ENCODE results near the gene IFNA13.
"Not testable (repeated sequence)": the region's sequence is repeated elsewhere in the genome, so short reads cannot be mapped to it uniquely, and the experiment has no call there.

The IFNA13 gene

GRCh38 chr9:21392270-21392669 lies 24.4 kb upstream of the IFNA13 start:
- no peaks in the 10 kb centered on the region for H3K4me1 ChIP-seq (ENCODE audit: insufficient read depth, low read length)
- no peaks in the 10 kb centered on the region for H3K9me3 ChIP-seq (ENCODE audit: low read length)
- peaks cover 24% of the 10 kb centered on the region for H3K27me3 ChIP-seq (ENCODE audit: insufficient read depth, low read length)
- H2AFZ ChIP-seq (ENCODE audit: low read depth, low read length) = no peak overlapping the region
- H3K36me3 ChIP-seq (ENCODE audit: insufficient read depth, low read length) = no peaks in the 10 kb centered on the region
- H3K4me3 ChIP-seq (ENCODE audit: low read length) = no peak overlapping the region

GRCh38 chr9:21385131-21385670 lies 17.3 kb upstream of the IFNA13 start, which contains the start of gene IFNA2:
Gene IFNA2, minus strand, starts transcription at chr9:21385398. Its CDS starts 69 bp downstream, at chr9:21385329.
- no peaks in the 10 kb centered on the region for H3K36me3 ChIP-seq (ENCODE audit: insufficient read depth, low read length)
- no peak within 1 kb of the TSS for H3K4me3 ChIP-seq (ENCODE audit: low read length)
- H3K9me3 ChIP-seq (ENCODE audit: low read length) = no peaks in the 10 kb centered on the region
- peaks cover 8% of the 10 kb centered on the region for H3K4me1 ChIP-seq (ENCODE audit: insufficient read depth, low read length)
- no peak within 1 kb of the TSS for H2AFZ ChIP-seq (ENCODE audit: low read depth, low read length)
- H3K27me3 ChIP-seq (ENCODE audit: insufficient read depth, low read length) = peaks cover 7% of the 10 kb centered on the region

GRCh38 chr9:21383627-21384026 lies 15.8 kb upstream of the IFNA13 start:
- Histone ChIP-seq H2AFZ (ENCODE audit: low read depth, low read length) (no peak overlapping the region), H3K4me3 (ENCODE audit: low read length) (no peak overlapping the region), H3K36me3 (ENCODE audit: insufficient read depth, low read length) (no peaks in the 10 kb centered on the region), H3K4me1 (ENCODE audit: insufficient read depth, low read length) (peaks cover 8% of the 10 kb centered on the region), H3K9me3 (ENCODE audit: low read length) (no peaks in the 10 kb centered on the region), H3K27me3 (ENCODE audit: insufficient read depth, low read length) (peaks cover 7% of the 10 kb centered on the region)

DNA sequence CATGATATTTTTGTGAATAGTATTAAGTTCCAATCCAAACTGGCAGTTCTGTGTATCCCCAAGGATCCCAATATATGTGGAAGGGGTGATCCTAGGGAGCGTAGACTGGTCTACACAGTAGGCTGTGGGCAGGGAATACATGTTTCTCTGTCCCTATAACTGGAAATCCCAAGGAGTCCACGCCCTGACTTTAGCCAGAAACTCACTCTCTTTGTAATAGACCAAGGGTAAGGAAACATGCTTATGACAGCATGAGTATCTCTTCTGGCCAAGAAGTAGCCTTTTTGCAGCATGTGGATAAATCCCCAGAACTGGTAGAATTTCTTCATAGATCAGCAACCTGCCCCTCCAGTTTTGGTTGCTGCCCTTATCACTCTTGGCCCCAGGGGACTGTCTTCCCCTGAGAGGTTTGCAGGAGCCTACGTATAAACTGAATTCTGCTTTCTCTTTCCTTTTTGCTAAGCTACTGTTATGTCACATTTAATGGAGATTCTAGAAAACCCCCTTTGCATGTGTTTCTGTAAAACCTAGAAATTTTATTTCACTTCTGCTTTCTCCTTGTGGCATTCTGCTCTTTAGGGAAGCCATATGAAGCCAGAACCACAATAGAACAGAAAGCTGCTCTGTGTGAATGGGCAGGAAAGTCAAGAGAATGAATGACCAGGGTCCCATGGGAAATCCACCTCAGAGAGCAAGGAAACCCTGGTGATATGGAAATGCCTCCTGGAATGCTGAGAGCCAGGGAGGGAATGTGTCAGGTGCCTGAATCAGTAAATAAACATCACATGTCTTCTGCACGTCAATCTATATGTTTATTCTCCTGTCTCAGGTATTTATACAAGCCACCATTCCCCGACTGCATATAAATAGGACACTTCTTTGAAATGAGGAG lies 13.8 kb upstream of the IFNA13 start:
- no peak overlapping the region for H3K4me3 ChIP-seq (ENCODE audit: low read length)
- no peaks in the 10 kb centered on the region for H3K9me3 ChIP-seq (ENCODE audit: low read length)
- peaks cover 8% of the 10 kb centered on the region for H3K4me1 ChIP-seq (ENCODE audit: insufficient read depth, low read length)
- no peaks in the 10 kb centered on the region for H3K36me3 ChIP-seq (ENCODE audit: insufficient read depth, low read length)
- peaks cover 7% of the 10 kb centered on the region for H3K27me3 ChIP-seq (ENCODE audit: insufficient read depth, low read length)
- no peak overlapping the region for H2AFZ ChIP-seq (ENCODE audit: low read depth, low read length)

DNA sequence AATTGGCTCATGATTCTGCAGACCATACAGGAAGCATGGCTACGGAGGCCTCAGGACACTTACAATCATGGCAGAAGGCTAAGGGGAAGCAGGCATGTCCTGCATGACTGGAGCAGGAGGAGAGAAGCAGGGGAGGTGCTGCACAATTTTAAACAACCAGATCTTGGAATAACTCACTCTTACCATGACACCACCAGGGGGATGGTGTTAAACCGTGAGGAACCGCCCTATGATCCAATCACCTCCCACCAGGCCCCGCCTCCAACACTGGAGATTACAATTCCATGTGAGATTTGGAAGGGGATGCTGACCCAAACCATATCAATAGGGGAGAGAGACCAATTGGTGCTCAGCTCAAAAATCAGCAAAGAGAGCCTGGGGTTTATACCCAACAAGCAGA lies 3.6 kb upstream of the IFNA13 start:
- not testable (repeated sequence) for H2AFZ ChIP-seq (ENCODE audit: low read depth, low read length); H3K9me3 ChIP-seq (ENCODE audit: low read length); H3K4me3 ChIP-seq (ENCODE audit: low read length); H3K4me1 ChIP-seq (ENCODE audit: insufficient read depth, low read length); H3K36me3 ChIP-seq (ENCODE audit: insufficient read depth, low read length); H3K27me3 ChIP-seq (ENCODE audit: insufficient read depth, low read length)

DNA sequence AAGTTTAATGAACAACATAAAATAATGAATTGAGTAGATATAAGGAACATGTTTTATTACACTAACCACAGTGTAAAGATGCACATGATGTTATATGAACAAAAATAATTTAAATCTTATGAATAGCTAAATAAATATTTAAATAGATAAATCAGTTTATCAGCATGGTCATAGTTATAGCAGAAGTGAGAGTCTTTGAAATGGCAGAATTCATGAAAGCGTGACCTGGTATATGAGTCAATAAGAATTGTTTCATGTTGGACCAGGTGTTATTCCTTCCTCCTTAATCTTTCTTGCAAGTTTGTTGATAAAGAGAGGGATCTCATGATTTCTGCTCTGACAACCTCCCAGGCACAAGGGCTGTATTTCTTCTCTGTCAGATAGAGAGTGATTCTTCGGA lies 688 bp downstream of the IFNA13 start:
- not testable (repeated sequence) for H3K36me3 ChIP-seq (ENCODE audit: insufficient read depth, low read length); H3K4me1 ChIP-seq (ENCODE audit: insufficient read depth, low read length); H3K27me3 ChIP-seq (ENCODE audit: insufficient read depth, low read length); H2AFZ ChIP-seq (ENCODE audit: low read depth, low read length); H3K4me3 ChIP-seq (ENCODE audit: low read length); H3K9me3 ChIP-seq (ENCODE audit: low read length)

DNA sequence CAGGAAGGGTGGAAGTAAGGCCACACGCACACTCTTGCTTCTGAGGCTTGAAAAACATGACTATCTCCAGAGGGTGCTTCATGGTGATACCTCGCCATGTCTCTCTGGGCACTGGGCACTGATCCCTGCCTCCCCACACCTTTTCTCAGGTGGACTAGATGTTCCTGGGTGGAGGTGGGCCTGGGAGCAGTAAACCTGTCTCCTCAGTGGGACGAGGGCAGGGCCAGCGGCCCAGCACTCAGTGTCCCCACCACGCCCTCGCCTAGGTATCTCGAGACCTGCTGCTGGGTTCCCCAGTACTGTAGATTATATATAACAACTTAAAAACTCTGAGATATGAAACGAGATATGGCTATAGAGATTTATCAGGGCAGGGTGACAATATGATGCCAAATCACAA lies 5.6 kb downstream of the IFNA13 start:
- Histone ChIP-seq H2AFZ (ENCODE audit: low read depth, low read length) (no peak overlapping the region), H3K9me3 (ENCODE audit: low read length) (no peaks in the 10 kb centered on the region), H3K27me3 (ENCODE audit: insufficient read depth, low read length) (no peaks in the 10 kb centered on the region), H3K4me3 (ENCODE audit: low read length) (no peak overlapping the region), H3K36me3 (ENCODE audit: insufficient read depth, low read length) (no peaks in the 10 kb centered on the region), H3K4me1 (ENCODE audit: insufficient read depth, low read length) (peaks cover 2% of the 10 kb centered on the region)

DNA sequence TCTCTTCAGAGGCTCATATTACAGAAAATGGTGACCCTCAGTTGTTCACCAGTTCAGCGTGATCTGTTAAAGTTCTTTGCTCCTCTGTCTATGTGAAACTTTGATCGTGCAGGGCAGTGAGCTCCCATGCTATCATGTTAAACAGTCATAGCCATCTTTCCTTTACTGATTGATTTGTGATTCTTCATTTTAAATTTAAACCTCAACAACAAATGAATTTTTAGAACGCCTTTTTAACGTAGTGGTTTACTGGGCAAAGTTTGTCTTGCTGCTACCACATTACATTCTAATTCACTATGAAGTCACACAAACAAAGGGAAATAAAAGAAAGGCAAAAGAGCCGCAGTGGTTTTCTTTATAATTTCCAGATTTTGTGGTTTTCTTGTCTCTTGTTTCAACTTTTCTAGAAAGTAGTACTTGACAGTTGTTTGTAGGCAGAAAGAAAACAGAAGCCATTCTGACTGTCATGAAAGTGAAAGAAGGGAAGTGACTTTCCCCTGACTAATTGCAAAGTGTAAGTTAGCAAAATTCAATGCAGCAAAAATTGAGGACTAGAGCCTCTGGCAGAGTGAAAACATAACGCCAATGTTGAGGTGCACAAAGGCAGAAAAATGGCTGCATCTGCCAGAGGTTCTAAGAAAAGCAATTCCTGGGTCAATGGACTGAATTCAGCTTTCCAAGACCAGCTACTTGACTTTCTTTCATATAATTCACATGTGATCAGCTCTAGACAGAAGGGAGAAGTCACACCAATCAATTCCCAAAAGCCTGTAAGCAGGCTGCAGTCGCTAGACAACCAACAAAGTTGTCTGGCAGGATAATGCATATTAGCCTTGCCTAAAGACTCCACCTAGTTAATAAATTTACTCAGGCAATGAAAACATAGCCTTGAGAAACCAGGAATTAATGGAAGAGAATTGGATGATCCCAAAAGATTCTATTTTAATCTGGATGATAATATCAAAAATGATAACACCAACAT lies 10.1 kb downstream of the IFNA13 start:
- Histone ChIP-seq H3K9me3 (ENCODE audit: low read length) (no peaks in the 10 kb centered on the region), H3K36me3 (ENCODE audit: insufficient read depth, low read length) (no peaks in the 10 kb centered on the region), H3K4me1 (ENCODE audit: insufficient read depth, low read length) (peaks cover 2% of the 10 kb centered on the region), H2AFZ (ENCODE audit: low read depth, low read length) (no peak overlapping the region), H3K4me3 (ENCODE audit: low read length) (no peak overlapping the region), H3K27me3 (ENCODE audit: insufficient read depth, low read length) (no peaks in the 10 kb centered on the region)

DNA sequence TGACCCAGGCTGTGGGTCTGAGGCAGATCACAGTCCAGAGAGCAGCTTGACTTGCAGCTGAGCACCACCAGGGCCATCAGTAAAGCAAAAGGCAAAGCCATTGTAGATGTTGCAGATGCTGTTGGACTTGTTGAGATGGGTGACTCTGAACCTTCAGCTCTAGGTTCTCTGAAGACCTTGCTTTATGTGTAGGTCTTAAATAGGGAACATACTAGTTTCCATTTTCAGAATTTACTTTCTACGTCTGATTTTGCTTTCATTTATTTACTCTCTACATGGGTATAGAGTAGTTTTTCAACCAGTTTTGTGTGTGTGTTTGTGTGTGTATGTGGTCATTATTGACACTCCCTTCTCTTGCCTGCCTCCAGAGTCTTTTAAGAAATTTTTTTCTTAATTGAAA lies 17.1 kb downstream of the IFNA13 start, which contains the start of gene IFNA6:
IFNA6 (minus strand) TSS at position 101 of the 400 bp plus-strand sequence; CDS start at position 101, 0 bp downstream.
- H3K36me3 ChIP-seq (ENCODE audit: insufficient read depth, low read length) = no peaks in the 10 kb centered on the region
- H3K4me1 ChIP-seq (ENCODE audit: insufficient read depth, low read length) = no peaks in the 10 kb centered on the region
- H3K27me3 ChIP-seq (ENCODE audit: insufficient read depth, low read length) = no peaks in the 10 kb centered on the region
- H3K4me3 ChIP-seq (ENCODE audit: low read length) = no peak within 1 kb of the TSS
- no peak within 1 kb of the TSS for H2AFZ ChIP-seq (ENCODE audit: low read depth, low read length)
- no peaks in the 10 kb centered on the region for H3K9me3 ChIP-seq (ENCODE audit: low read length)

DNA sequence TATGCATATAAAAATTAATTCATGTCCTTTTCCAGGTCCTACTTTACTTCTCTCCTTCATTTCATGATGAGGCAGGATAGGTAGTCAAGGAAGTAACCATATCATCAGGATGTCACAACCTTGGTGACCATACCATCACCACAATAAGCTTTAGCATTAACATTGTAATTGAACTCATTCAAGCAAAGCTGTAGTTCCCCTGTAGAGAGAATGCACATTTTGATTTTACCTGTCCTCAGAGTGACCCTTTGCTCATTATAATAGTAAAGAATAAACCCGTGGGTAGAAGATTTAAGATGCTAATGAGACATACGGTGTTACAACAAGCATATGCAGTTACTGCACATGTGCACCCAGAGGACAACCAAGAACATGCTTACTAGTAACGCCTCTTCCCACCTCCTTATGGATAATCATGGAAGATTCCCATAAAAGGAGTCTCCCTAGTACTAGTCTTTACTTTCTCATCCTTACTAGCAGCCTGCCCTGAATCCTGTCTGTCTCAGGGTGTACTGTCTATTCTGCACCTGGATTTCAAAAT lies 19.4 kb downstream of the IFNA13 start:
- Histone ChIP-seq H3K4me3 (ENCODE audit: low read length) (no peak overlapping the region), H3K27me3 (ENCODE audit: insufficient read depth, low read length) (no peaks in the 10 kb centered on the region), H3K9me3 (ENCODE audit: low read length) (no peaks in the 10 kb centered on the region), H2AFZ (ENCODE audit: low read depth, low read length) (no peak overlapping the region), H3K4me1 (ENCODE audit: insufficient read depth, low read length) (no peaks in the 10 kb centered on the region), H3K36me3 (ENCODE audit: insufficient read depth, low read length) (no peaks in the 10 kb centered on the region)

DNA sequence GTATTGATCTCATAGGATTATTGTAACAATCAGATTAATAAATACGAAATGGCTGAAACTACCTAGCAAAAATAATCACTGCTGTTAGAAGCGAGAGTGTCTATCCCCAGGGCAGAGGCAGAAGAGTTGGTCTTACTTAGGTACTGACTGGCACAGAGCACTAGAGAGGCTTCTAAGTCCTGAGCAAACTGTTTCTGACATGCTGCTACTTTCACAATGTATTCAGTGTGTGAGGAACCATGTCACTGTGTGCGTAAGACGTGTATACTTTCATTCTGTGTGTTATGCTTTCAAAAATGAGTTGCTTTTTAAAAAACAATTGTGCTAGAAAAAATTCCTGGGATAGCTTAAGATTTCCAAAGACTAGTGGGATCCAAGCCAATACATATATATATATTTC lies 27.1 kb downstream of the IFNA13 start:
- no peak overlapping the region for H2AFZ ChIP-seq (ENCODE audit: low read depth, low read length)
- no peak overlapping the region for H3K4me3 ChIP-seq (ENCODE audit: low read length)
- H3K36me3 ChIP-seq (ENCODE audit: insufficient read depth, low read length) = no peaks in the 10 kb centered on the region
- H3K4me1 ChIP-seq (ENCODE audit: insufficient read depth, low read length) = no peaks in the 10 kb centered on the region
- H3K27me3 ChIP-seq (ENCODE audit: insufficient read depth, low read length) = no peaks in the 10 kb centered on the region
- H3K9me3 ChIP-seq (ENCODE audit: low read length) = no peaks in the 10 kb centered on the region

- H3K4me3 ChIP-seq (ENCODE audit: low read length) = no peak overlapping the region
- peaks cover 14% of the 10 kb centered on the region for H3K36me3 ChIP-seq (ENCODE audit: insufficient read depth, low read length)
- no peak overlapping the region for H2AFZ ChIP-seq (ENCODE audit: low read depth, low read length)
- no peaks in the 10 kb centered on the region for H3K27me3 ChIP-seq (ENCODE audit: insufficient read depth, low read length)
- peaks cover 27% of the 10 kb centered on the region for H3K4me1 ChIP-seq (ENCODE audit: insufficient read depth, low read length)
- no peaks in the 10 kb centered on the region for H3K9me3 ChIP-seq (ENCODE audit: low read length)
Observed at GRCh38 chr9:21336457-21336856, 31.4 kb downstream of the IFNA13 start.

Measured in neuron (in vitro differentiated cells).